Upper lobe of left lung (tissue), 4 donors: Measurements from ENCODE around the gene FAM180A.

Experiments
- EP300 ChIP-seq, 4 donors: sonication (generic); formaldehyde crosslinking; IDR thresholded peaks; one replicate each; pipeline ENCODE4 v1.5.1; 2017; ENCODE audit warnings: antibody characterized with exemption in 4 of 4, control low read depth in 2 of 4
- POLR2A ChIP-seq, 4 donors: fragments of 450-650 bp; IDR thresholded peaks; one replicate each; pipeline ENCODE4 v1.5.1; 2016 to 2017; ENCODE audit warnings: antibody characterized with exemption in 4 of 4, mild to moderate bottlenecking in 2 of 4
- POLR2AphosphoS5 ChIP-seq, 2 donors: sonication (generic); formaldehyde crosslinking; IDR thresholded peaks; one replicate each; pipeline ENCODE4 v1.5.1; 2017; ENCODE audit warnings: antibody characterized with exemption in 2 of 2
- TF ChIP-seq, protein P1 (sequence below), 6 experiments: fragments of 450-650 bp in 4 of 6; fragments of 200-600 bp in 2 of 6; sonication (generic) in 2 of 6; IDR thresholded peaks; one replicate each; pipeline ENCODE4 v1.5.1; 2016 to 2019; ENCODE audit warnings: antibody characterized with exemption in 6 of 6

GRCh38 chr7:135782377-135782776, 33.8 kb upstream of the FAM180A start:
- TF ChIP-seq, protein P1, sequence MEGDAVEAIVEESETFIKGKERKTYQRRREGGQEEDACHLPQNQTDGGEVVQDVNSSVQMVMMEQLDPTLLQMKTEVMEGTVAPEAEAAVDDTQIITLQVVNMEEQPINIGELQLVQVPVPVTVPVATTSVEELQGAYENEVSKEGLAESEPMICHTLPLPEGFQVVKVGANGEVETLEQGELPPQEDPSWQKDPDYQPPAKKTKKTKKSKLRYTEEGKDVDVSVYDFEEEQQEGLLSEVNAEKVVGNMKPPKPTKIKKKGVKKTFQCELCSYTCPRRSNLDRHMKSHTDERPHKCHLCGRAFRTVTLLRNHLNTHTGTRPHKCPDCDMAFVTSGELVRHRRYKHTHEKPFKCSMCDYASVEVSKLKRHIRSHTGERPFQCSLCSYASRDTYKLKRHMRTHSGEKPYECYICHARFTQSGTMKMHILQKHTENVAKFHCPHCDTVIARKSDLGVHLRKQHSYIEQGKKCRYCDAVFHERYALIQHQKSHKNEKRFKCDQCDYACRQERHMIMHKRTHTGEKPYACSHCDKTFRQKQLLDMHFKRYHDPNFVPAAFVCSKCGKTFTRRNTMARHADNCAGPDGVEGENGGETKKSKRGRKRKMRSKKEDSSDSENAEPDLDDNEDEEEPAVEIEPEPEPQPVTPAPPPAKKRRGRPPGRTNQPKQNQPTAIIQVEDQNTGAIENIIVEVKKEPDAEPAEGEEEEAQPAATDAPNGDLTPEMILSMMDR (IDR thresholded peaks at IDR 0.05): no peak
- TF ChIP-seq POLR2A (IDR thresholded peaks at IDR 0.05) (no peak), POLR2AphosphoS5 (IDR thresholded peaks at IDR 0.05) (no peak), EP300 (IDR thresholded peaks at IDR 0.05) (no peak)
